Measurements from ENCODE around the gene GRIP2. TPM values are rescaled to one million over a fixed set of nuclear protein-coding genes. Genes with fewer than 3 reads are reported as not detected.

GRIP2 gene
- total RNA-seq, 2 experiments from 2014 or later: not detected

GRCh38 chr3:14451844-14452739 is 88.0 kb downstream of the GRIP2 start:
- Mint-ChIP-seq H3K27me3 (no peaks in the 10 kb centered on the region), H3K27ac (no peak overlapping the region), H3K4me1 (no peaks in the 10 kb centered on the region), H3K4me3 (no peak overlapping the region), H3K9me3 (no peaks in the 10 kb centered on the region), H3K36me3 (peaks cover 18% of the 10 kb centered on the region)
- no peak for DNase-seq

- DNase-seq: no peak
- H3K4me1 Mint-ChIP-seq: no peaks in the 10 kb centered on the region
- no peaks in the 10 kb centered on the region for H3K27me3 Mint-ChIP-seq
- no peak overlapping the region for H3K4me3 Mint-ChIP-seq
- peak overlapping the region; percentile 32 for H3K27ac Mint-ChIP-seq
- peaks cover 25% of the 10 kb centered on the region for H3K36me3 Mint-ChIP-seq
- H3K9me3 Mint-ChIP-seq: no peaks in the 10 kb centered on the region
These were observed 89.1 kb downstream of the GRIP2 start for GRCh38 chr3:14450922-14451606.

GRCh38 chr3:14450506-14450905 is 89.6 kb downstream of the GRIP2 start:
- Mint-ChIP-seq H3K27me3 (no peaks in the 10 kb centered on the region), H3K9me3 (no peaks in the 10 kb centered on the region), H3K4me3 (no peak overlapping the region), H3K27ac (no peak overlapping the region), H3K4me1 (no peaks in the 10 kb centered on the region), H3K36me3 (peaks cover 31% of the 10 kb centered on the region)
- no peak for DNase-seq

- no peak for DNase-seq
- no peaks in the 10 kb centered on the region for H3K9me3 Mint-ChIP-seq
- H3K4me1 Mint-ChIP-seq: no peaks in the 10 kb centered on the region
- H3K27ac Mint-ChIP-seq: no peak overlapping the region
- peaks cover 36% of the 10 kb centered on the region for H3K36me3 Mint-ChIP-seq
- H3K4me3 Mint-ChIP-seq: no peak overlapping the region
- no peaks in the 10 kb centered on the region for H3K27me3 Mint-ChIP-seq
These were observed 91.1 kb downstream of the GRIP2 start for GRCh38 chr3:14448756-14449727.

- Mint-ChIP-seq H3K9me3 (no peaks in the 10 kb centered on the region), H3K27me3 (no peaks in the 10 kb centered on the region), H3K36me3 (peaks cover 38% of the 10 kb centered on the region), H3K4me3 (no peak overlapping the region), H3K4me1 (no peaks in the 10 kb centered on the region), H3K27ac (no peak overlapping the region)
- no peak for DNase-seq
These were observed 92.1 kb downstream of the GRIP2 start for GRCh38 chr3:14448063-14448462.

GRCh38 chr3:14446988-14447570 is 93.1 kb downstream of the GRIP2 start:
- H3K27me3 Mint-ChIP-seq: no peaks in the 10 kb centered on the region
- no peaks in the 10 kb centered on the region for H3K4me1 Mint-ChIP-seq
- no peaks in the 10 kb centered on the region for H3K9me3 Mint-ChIP-seq
- no peak for DNase-seq
- H3K4me3 Mint-ChIP-seq: no peak overlapping the region
- H3K27ac Mint-ChIP-seq: no peak overlapping the region
- peaks cover 38% of the 10 kb centered on the region for H3K36me3 Mint-ChIP-seq

GRCh38 chr3:14445773-14446172 is 94.4 kb downstream of the GRIP2 start:
- no peak overlapping the region for H3K27ac Mint-ChIP-seq

GRCh38 chr3:14444380-14444779 is 95.8 kb downstream of the GRIP2 start:
- Mint-ChIP-seq H3K4me1 (peaks cover 12% of the 10 kb centered on the region), H3K27me3 (no peaks in the 10 kb centered on the region), H3K4me3 (no peak overlapping the region), H3K9me3 (no peaks in the 10 kb centered on the region), H3K27ac (no peak overlapping the region), H3K36me3 (peaks cover 39% of the 10 kb centered on the region)
- DNase-seq: no peak

More at GRCh38 chr3:14445773-14446172, 94.4 kb downstream of the GRIP2 start:
- Mint-ChIP-seq H3K9me3 (no peaks in the 10 kb centered on the region), H3K4me1 (no peaks in the 10 kb centered on the region), H3K27me3 (no peaks in the 10 kb centered on the region), H3K4me3 (no peak overlapping the region), H3K36me3 (peaks cover 38% of the 10 kb centered on the region)
- DNase-seq: no peak

- Mint-ChIP-seq H3K27ac (no peak overlapping the region), H3K4me1 (peaks cover 20% of the 10 kb centered on the region), H3K4me3 (no peak overlapping the region)
These were observed 98.2 kb downstream of the GRIP2 start for GRCh38 chr3:14441920-14442300.

GRCh38 chr3:14441240-14441919 is 98.8 kb downstream of the GRIP2 start:
- H3K27ac Mint-ChIP-seq: no peak overlapping the region
- no peaks in the 10 kb centered on the region for H3K27me3 Mint-ChIP-seq
- H3K9me3 Mint-ChIP-seq: no peaks in the 10 kb centered on the region
- H3K36me3 Mint-ChIP-seq: peaks cover 16% of the 10 kb centered on the region
- no peak overlapping the region for H3K4me3 Mint-ChIP-seq
- DNase-seq: no peak
- H3K4me1 Mint-ChIP-seq: peaks cover 24% of the 10 kb centered on the region

More at GRCh38 chr3:14441920-14442300, 98.2 kb downstream of the GRIP2 start:
- no peak for DNase-seq
- Mint-ChIP-seq H3K36me3 (peaks cover 19% of the 10 kb centered on the region), H3K9me3 (no peaks in the 10 kb centered on the region), H3K27me3 (no peaks in the 10 kb centered on the region)

GRCh38 chr3:14440531-14441239 is 99.5 kb downstream of the GRIP2 start:
- no peaks in the 10 kb centered on the region for H3K27me3 Mint-ChIP-seq
- no peaks in the 10 kb centered on the region for H3K9me3 Mint-ChIP-seq
- peaks cover 24% of the 10 kb centered on the region for H3K4me1 Mint-ChIP-seq
- H3K27ac Mint-ChIP-seq: no peak overlapping the region
- H3K4me3 Mint-ChIP-seq: no peak overlapping the region
- peaks cover 10% of the 10 kb centered on the region for H3K36me3 Mint-ChIP-seq
- DNase-seq: no peak

- Mint-ChIP-seq H3K4me3 (no peak overlapping the region), H3K27ac (no peak overlapping the region), H3K36me3 (peaks cover 8% of the 10 kb centered on the region), H3K27me3 (no peaks in the 10 kb centered on the region), H3K9me3 (no peaks in the 10 kb centered on the region), H3K4me1 (peaks cover 26% of the 10 kb centered on the region)
- DNase-seq: no peak
These were observed 100.0 kb downstream of the GRIP2 start for GRCh38 chr3:14440168-14440518.

GRCh38 chr3:14439501-14440167 is 100.5 kb downstream of the GRIP2 start:
- H3K27ac Mint-ChIP-seq: no peak overlapping the region
- no peak overlapping the region for H3K4me3 Mint-ChIP-seq
- no peak for DNase-seq
- peaks cover 28% of the 10 kb centered on the region for H3K4me1 Mint-ChIP-seq
- no peaks in the 10 kb centered on the region for H3K27me3 Mint-ChIP-seq
- peaks cover 9% of the 10 kb centered on the region for H3K36me3 Mint-ChIP-seq
- H3K9me3 Mint-ChIP-seq: no peaks in the 10 kb centered on the region
